GM12865 (cell line): ENCODE measurements around the gene CNTN2.

Experiments
- DNase-seq: peaks from one replicate; pipeline ENCODE4 v3.0.0; 2010; ENCODE audit warnings: low read depth
- H3K4me3 ChIP-seq: 2 replicates; pipeline ENCODE4 v1.5.1; 2011; ENCODE audit warnings: mild to moderate bottlenecking, low read depth, low read length, control low read depth
- TF ChIP-seq, protein P1 (sequence below): IDR thresholded peaks from 2 replicates; pipeline ENCODE4 v1.5.1; 2011; ENCODE audit warnings: low read length, control low read depth, low read depth, inconsistent platforms; ENCODE audit not compliant: insufficient read depth; ENCODE audit errors: missing control alignments

Gene CNTN2

GRCh38 chr1:205013683-205014367 lies 29.2 kb upstream of the CNTN2 start:
- H3K4me3 ChIP-seq = no peak overlapping the region
- TF ChIP-seq, protein P1, sequence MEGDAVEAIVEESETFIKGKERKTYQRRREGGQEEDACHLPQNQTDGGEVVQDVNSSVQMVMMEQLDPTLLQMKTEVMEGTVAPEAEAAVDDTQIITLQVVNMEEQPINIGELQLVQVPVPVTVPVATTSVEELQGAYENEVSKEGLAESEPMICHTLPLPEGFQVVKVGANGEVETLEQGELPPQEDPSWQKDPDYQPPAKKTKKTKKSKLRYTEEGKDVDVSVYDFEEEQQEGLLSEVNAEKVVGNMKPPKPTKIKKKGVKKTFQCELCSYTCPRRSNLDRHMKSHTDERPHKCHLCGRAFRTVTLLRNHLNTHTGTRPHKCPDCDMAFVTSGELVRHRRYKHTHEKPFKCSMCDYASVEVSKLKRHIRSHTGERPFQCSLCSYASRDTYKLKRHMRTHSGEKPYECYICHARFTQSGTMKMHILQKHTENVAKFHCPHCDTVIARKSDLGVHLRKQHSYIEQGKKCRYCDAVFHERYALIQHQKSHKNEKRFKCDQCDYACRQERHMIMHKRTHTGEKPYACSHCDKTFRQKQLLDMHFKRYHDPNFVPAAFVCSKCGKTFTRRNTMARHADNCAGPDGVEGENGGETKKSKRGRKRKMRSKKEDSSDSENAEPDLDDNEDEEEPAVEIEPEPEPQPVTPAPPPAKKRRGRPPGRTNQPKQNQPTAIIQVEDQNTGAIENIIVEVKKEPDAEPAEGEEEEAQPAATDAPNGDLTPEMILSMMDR = no peak
- DNase-seq = no peak

GRCh38 chr1:205014783-205015182 lies 28.2 kb upstream of the CNTN2 start:
- TF ChIP-seq, protein P1 = no peak
- DNase-seq = no peak

GRCh38 chr1:205015241-205015640 lies 27.8 kb upstream of the CNTN2 start:
- TF ChIP-seq, protein P1 = no peak
- DNase-seq = no peak
- H3K4me3 ChIP-seq = no peak overlapping the region

More at GRCh38 chr1:205014783-205015182, 28.2 kb upstream of the CNTN2 start:
- H3K4me3 ChIP-seq = no peak overlapping the region

DNA sequence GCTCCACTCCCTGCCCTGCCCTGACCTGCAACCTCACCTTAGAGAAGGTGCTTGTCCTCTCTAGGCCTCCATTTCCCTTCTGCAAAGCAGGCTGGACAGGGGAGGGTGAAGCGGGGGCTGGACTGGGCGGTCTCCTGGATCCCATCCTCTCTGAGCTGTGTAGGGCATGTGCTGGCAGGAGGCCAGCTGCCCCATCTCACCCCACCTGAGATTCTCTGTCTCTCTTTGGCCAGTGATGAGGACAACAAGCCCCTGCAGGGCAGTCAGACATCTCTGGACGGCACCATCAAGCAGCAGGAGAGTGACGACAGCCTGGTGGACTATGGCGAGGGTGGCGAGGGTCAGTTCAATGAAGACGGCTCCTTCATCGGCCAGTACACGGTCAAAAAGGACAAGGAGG lies 26.9 kb upstream of the CNTN2 start:
- no peak overlapping the region for H3K4me3 ChIP-seq
- no peak for DNase-seq
- TF ChIP-seq, protein P1 = no peak

DNA sequence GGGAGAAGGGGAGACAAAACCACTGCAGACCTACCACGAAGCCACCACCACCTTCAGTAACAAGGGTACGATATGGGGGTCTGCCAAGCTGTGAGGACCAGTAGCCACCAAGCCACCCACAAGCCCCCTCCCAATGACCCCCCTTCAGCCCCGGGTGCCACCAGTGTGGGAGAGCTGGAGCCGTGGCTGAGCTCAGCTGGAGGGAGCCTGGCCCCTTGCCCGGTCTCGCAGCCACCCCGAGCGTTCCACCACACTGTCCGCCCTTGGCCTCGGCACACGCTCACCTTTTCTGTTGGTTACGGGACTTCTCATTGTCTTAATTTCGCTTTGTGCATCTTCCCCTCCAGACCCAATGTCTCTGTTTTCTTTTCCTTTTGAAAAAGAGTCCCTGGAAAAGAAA lies 26.4 kb upstream of the CNTN2 start:
- TF ChIP-seq, protein P1 = no peak
- H3K4me3 ChIP-seq = no peak overlapping the region
- no peak for DNase-seq

DNA sequence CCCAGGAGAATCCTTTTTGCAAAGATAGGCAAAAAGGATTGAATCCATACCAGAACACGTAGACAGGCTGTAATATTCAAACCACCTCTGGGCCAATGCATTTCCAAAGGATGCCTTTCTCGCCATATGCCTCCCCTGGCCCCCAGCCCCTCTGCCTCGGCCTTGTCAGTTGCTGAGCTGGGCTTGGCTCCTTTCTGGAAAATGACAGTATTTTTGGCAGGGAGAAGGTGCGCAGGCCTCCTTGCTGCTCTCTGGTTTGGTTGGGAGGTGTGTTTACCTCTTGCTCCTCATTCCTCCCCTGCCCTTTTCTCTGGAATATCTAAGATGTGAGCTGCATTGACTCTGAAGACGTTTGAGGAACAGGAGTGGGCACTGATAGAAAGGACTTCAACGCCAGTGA lies 26.0 kb upstream of the CNTN2 start:
- no peak for DNase-seq
- TF ChIP-seq, protein P1 = no peak
- H3K4me3 ChIP-seq = no peak overlapping the region

GRCh38 chr1:205017766-205018165 lies 25.2 kb upstream of the CNTN2 start:
- no peak overlapping the region for H3K4me3 ChIP-seq
- DNase-seq = no peak
- TF ChIP-seq, protein P1 = no peak
